HG02852 (cell line): ENCODE measurements around the gene PLEKHM2.
"Not testable (repeated sequence)": the region's sequence is repeated elsewhere in the genome, so short reads cannot be mapped to it uniquely, and the experiment has no call there.

ENCODE experiments used
- ATAC-seq: cut with Tn5 transposase; IDR thresholded peaks from one replicate; pipeline ENCODE4 v1.9.1; 2021; ENCODE audit warnings: mild to moderate bottlenecking, moderate library complexity; ENCODE audit not compliant: unreplicated experiment

PLEKHM2 gene

GRCh38 chr1:15684042-15684461 is at the start of gene PLEKHM2:
Gene PLEKHM2 (plus strand): TSS chr1:15684320. CDS start chr1:15684559, 239 bp downstream.
- ATAC-seq = peak; percentile 63

- ATAC-seq = no peak
Measured at GRCh38 chr1:15636436-15636835, 47.7 kb upstream of the PLEKHM2 start.

- ATAC-seq = no peak
Measured at GRCh38 chr1:15637826-15638225, 46.3 kb upstream of the PLEKHM2 start.

GRCh38 chr1:15639262-15639661 is 44.9 kb upstream of the PLEKHM2 start:
- no peak for ATAC-seq

GRCh38 chr1:15639931-15640330 is 44.2 kb upstream of the PLEKHM2 start:
- ATAC-seq = no peak

- ATAC-seq = no peak
Measured at GRCh38 chr1:15640667-15641066, 43.5 kb upstream of the PLEKHM2 start.

GRCh38 chr1:15649937-15650336 is 34.2 kb upstream of the PLEKHM2 start:
- no peak for ATAC-seq

GRCh38 chr1:15650433-15650832 is 33.7 kb upstream of the PLEKHM2 start:
- no peak for ATAC-seq

- not testable (repeated sequence) for ATAC-seq
Measured at GRCh38 chr1:15652130-15652529, 32.0 kb upstream of the PLEKHM2 start.

GRCh38 chr1:15654091-15654690 is 29.9 kb upstream of the PLEKHM2 start:
- ATAC-seq = no peak

- ATAC-seq = no peak
Measured at GRCh38 chr1:15656464-15656863, 27.7 kb upstream of the PLEKHM2 start.

GRCh38 chr1:15657021-15657420 is 27.1 kb upstream of the PLEKHM2 start:
- ATAC-seq = no peak

- no peak for ATAC-seq
Measured at GRCh38 chr1:15660151-15660550, 24.0 kb upstream of the PLEKHM2 start.

- no peak for ATAC-seq
Measured at GRCh38 chr1:15662477-15662876, 21.6 kb upstream of the PLEKHM2 start.

- no peak for ATAC-seq
Measured at GRCh38 chr1:15663925-15664324, 20.2 kb upstream of the PLEKHM2 start.

- ATAC-seq = no peak
Measured at GRCh38 chr1:15667362-15667761, 16.8 kb upstream of the PLEKHM2 start.

GRCh38 chr1:15668089-15668754 is 15.9 kb upstream of the PLEKHM2 start:
- no peak for ATAC-seq

GRCh38 chr1:15669074-15669473 is 15.0 kb upstream of the PLEKHM2 start:
- ATAC-seq = no peak

GRCh38 chr1:15669864-15670263 is 14.3 kb upstream of the PLEKHM2 start:
- no peak for ATAC-seq

GRCh38 chr1:15671430-15671829 is 12.7 kb upstream of the PLEKHM2 start:
- no peak for ATAC-seq

GRCh38 chr1:15674386-15675159 is 9.5 kb upstream of the PLEKHM2 start:
- no peak for ATAC-seq

- no peak for ATAC-seq
Measured at GRCh38 chr1:15676010-15676409, 8.1 kb upstream of the PLEKHM2 start.
